Endothelial cell (in vitro differentiated cells): ENCODE data around the gene NBR1. TPM values are rescaled to one million over a fixed set of nuclear protein-coding genes. Genes with fewer than 3 reads are reported as not detected.

Experiments used
- total RNA-seq: library from RNA; stranded (reverse); fragmentation: NEBNext Ultra II Directional; extraction: Animal tissue kit (Norgen Biotek cat#: 25700); gene quantifications from one replicate; pipeline ENCODE4 v1.2.1, GENCODE V29; 2021; ENCODE audit not compliant: unreplicated experiment

Gene NBR1
- total RNA-seq, 1 donor from 2014 or later, result 74.9 TPM

Other genes starting within 250 kb of the NBR1 start
- 39.6 TPM for gene AARSD1, start 206.8 kb upstream of the NBR1 start, total RNA-seq
- gene PTGES3L, start 191.1 kb upstream of the NBR1 start, total RNA-seq, result 1.5 TPM
- 12.2 TPM for gene RUNDC1, start 190.6 kb upstream of the NBR1 start, total RNA-seq
- 1,237 TPM for gene RPL27, start 172.8 kb upstream of the NBR1 start, total RNA-seq
- gene IFI35, start 164.4 kb upstream of the NBR1 start, total RNA-seq, result 4.2 TPM
- 460 TPM for gene VAT1, start 148.8 kb upstream of the NBR1 start, total RNA-seq
- 5.9 TPM for gene RND2, start 146.0 kb upstream of the NBR1 start, total RNA-seq
- 8.7 TPM for gene BRCA1, start 45.9 kb upstream of the NBR1 start, total RNA-seq
- 14.4 TPM for gene TMEM106A, start 40.7 kb downstream of the NBR1 start, total RNA-seq
- gene CCDC200, start 57.4 kb downstream of the NBR1 start, total RNA-seq, result not detected
- 10,056 TPM for gene RNU2-1, start 62.8 kb downstream of the NBR1 start, total RNA-seq
- gene ARL4D, start 227.8 kb downstream of the NBR1 start, total RNA-seq, result 35.7 TPM